Stimulated activated CD8-positive, alpha-beta memory T cell treated with anti-CD3 and anti-CD28 coated beads, Interleukin-15, amount 100 ng/mL, for 24 hours (primary cell): Measurements from ENCODE around the gene TMCO6.
"Not testable (repeated sequence)": the region's sequence is repeated elsewhere in the genome, so short reads cannot be mapped to it uniquely, and the experiment has no call there.

Experiments
- DNase-seq: peaks from one replicate; pipeline ENCODE4 v3.0.0-alpha.2; 2020; ENCODE audit warnings: low read depth

The TMCO6 gene

DNA sequence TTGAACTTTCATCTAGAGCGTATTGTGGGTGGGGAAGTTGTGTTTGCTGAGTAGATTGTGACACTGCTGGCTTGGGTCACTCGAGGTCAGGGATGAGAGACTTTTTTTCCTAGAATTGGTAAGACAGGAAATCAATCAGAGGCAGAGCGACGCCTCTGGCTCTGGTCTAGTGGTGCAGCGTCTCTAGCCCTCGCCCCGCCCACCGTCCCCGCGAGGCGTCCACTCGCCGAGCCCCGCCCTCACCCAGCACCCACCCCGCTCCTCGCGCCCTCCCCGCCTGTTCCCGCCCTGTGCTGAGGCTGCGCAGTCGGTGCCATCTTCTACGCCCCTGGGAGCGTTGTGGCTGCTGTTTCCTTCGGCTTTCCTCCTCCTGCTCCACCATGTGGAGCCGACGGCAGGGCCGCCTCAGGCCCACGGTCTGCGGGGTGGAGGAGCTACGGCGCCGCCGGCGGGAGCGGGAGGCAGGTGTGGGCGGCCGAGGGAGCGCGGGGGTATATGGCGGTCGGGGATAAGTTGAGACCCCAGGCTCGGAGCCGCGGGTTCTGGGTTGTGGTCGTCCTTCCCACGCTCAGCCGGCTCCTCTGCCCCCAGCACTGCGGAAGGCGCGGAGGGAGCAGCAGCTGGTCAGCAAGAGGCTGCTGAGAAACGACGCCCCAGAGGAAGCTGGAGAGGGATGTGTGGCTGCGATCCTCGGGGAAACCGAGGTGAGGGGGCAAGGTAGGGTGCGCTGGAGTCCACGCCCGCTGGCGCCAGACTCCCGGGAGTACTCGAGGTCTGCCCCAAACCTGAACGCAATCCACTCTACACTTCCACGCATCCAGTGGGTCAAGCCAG lies at the start of gene TMCO6:
TMCO6 (plus strand) TSS at position 304 of the 834 bp plus-strand sequence; CDS start at position 381, 77 bp downstream.
- peak; percentile 95 for DNase-seq

DNA sequence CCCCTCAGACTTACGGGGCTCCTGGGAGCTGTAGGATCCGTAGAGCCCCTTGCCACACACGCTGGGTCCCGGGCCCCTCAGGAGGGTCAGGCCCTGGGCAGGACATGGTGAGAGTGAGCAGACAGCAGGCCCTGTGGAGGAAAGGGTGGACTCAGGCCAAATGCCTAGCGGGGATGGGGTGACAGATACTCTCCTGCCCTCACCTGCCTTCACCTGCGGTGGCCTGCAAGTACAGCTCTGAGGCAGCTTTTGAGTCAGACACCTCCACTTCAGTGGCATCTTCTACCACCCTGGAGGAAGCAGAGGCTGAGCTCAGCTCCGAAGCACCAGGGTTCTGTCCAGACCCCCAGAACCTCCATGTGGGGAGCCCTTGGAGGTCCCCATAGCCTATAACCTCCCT lies 48.4 kb upstream of the TMCO6 start:
- DNase-seq: no peak

DNA sequence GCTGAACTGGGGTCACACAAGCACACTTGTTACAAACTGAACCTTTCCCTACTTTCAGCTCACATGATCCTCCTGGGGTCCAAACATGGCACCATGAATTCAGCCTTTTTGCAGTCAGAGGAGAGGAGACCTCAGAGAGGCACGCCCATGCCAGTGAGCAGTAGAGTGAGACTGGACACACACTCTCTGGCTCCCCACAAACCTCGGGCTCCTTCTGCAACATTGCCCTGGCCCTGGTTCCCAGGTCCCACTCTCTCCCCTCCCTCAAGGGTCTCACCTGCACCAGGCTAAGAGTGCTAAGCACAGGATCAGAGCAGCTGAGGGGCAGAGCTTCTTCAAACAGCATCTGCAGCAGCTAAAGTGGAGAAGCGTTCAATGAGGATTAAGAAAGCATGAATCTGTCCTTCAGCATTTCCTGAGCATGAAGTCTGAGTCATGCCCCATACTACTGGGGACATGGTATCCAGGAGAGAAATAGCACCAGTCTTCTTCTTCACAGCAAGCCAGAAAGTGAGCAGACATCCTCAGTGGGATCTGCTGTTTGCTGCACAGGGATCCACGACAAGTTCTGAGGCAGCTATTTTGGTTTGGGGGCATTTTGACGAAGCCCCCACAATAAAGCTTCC lies 47.4 kb upstream of the TMCO6 start:
- no peak for DNase-seq

DNA sequence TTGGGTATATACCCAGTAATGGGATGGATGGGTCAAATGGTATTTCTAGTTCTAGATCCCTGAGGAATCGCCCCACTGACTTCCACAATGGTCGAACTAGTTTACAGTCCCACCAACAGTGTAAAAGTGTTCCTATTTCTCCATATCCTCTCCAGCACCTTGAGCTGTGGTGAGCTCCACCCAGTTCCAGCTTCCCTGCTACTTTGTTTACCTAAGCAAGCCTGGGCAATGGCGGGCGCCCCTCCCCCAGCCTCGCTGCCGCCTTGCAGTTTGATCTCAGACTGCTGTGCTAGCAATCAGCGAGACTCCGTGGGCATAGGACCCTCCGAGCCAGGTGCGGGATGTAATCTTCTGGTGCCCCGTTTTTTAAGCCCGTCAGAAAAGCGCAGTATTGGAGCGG lies 46.2 kb upstream of the TMCO6 start:
- not testable (repeated sequence) for DNase-seq

DNA sequence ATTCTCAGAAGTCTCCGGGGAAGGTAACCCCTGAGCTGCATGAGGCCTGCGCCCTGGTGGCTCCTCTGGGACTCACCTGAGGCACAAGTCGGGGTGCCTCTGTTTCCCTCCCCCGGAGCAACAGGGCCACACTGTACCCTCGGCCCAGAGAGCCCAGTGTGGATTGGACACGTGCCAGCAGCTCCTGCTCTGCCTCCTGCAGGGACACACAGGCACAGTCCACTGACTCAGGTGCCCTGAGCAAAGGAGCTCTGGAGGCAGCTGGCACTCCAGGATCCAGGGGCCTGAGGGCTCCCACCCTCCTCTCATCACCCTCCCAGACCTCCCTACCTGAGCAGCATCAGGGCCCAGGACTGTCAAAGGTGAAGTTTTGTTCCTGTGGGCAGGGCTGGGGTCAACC lies 45.1 kb upstream of the TMCO6 start:
- no peak for DNase-seq

DNA sequence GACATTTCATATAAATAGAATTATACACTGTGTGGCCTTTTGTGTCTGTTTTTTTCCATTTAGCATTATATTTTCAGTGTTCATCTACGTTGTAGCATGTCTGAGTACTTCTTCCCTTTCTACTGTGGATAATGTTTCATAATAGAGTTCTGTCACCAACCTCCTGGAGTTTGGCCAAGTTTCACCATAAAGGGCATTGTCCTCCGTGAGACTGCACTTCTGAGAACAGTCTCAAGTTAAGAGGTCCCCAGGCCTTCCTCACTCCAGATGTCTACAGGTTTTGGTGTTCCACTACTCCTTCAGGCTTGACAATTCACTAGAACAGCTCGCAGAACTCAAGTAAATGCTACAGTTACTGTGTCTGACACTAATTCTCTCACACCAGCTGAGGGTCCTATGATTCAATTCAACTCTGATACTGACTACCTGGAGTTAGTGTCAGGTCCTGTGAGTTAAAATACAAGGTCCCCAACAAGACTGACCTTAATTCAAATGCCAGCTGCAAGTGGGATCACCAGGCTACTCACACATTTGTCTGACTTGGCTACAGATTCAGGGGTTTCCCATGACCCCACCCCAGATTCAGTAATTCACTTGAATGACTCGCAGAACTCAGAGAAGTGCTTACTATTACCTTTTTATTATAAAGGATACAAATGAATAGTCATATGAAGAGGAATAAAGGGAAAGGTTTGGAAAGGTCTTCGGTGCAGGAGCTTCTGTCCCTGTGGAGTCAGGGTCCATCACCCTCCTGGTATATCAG lies 43.5 kb upstream of the TMCO6 start:
- no peak for DNase-seq

DNA sequence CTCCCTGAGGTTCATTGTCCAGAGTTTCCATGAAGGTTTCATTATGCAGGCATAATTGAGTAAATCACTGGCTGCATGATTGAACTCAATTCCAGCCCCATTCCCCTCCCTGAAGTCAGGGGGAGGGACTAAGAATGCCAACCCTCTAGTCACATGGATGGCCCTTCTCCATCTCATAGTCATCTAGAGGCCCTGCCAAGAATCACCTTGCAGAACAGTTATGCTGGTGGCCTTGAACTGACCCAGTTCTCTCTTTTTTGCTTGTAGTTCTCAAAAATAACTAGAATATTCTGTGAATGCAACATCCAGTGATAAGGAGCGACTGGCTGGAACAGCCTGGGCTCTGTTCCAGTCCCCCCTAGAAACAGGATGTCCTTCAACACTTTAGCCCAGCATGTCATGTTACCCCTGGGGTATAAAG lies 42.9 kb upstream of the TMCO6 start:
- no peak for DNase-seq

DNA sequence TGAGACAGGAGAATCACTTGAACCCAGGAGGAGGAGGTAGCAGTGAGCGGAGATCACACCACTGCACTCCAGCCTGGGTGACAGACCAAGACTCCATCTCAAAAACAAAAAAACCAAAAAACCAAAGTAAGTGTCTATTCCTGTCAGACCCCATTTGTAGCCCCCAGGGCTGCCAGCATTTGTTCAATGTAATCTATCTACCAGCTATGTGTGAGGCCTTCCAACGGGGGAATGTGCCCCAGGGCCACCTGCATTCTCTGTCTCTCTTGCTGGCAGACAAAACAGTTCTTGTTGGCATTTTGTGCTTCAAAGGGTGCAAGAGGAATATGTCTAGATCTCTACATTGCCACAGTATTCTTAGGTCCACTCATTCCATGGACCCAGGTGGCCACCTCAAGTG lies 40.4 kb upstream of the TMCO6 start:
- DNase-seq: no peak

DNA sequence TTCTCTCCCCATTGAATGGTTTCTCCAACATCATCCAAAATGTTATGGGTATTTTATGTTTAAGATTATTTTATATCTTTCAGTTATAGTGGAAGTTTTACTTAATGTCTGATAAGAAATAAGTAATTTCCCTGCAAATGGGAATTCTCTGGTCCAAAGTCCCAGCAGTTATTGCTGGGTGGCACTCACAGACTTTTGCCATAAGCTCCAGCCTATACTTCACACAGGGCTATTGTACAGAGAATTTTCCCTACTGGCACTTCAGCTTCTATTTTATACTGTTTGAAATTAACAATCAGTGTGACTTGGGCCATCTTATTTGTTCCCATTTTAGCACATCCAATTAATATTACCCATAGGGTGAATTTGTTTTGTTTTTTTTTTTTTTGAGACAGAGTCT lies 39.2 kb upstream of the TMCO6 start:
- DNase-seq: no peak

DNA sequence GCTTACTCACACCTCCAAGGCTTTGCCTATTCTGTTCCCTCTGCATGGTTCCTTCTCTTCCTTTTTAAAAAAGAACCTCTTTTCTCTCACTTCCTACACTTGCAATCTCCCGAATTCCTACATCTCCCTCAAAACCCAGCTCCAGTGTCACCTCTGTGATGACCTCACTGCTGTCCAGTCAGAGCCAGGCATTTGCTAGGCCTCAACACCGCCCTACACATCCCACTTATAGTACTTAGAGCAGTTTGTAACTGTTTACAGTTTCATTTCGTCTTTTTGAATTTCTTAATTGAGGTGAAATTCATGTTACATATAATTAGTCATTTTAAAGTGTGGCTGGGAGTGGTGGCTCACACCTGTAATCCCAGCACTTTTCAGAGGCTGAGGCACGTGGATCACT lies 37.1 kb upstream of the TMCO6 start:
- no peak for DNase-seq

DNA sequence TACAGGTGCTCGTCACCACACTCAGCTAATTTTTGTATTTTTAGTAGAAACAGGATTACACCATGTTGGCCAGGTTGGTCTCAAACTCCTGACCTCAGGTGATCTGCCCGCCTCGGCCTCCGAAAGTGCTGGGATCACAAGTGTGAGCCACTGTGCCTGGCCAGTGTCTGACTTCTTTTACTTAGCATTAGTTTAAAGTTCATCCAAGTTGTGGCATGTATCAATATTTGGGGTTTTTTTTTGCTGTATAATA lies 35.9 kb upstream of the TMCO6 start:
- DNase-seq: not testable (repeated sequence)

DNA sequence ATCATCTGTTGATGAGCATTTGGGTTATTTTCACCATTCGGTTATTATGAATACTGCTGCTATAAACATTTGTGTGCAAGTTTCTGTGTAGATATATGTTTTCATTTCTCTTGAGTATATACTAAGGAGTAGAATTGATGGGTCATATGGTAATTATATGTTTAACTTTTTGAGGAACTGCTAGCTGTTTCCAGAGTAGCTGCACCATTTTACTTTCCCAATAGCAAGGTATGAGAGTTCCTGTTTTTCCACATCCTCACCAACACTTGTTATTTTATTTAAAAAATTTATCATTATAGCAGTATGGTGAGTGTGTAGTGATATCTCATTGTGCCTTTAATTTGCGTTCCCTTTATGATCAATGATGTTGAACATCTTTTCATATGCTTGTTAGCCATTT lies 35.5 kb upstream of the TMCO6 start:
- DNase-seq: no peak

DNA sequence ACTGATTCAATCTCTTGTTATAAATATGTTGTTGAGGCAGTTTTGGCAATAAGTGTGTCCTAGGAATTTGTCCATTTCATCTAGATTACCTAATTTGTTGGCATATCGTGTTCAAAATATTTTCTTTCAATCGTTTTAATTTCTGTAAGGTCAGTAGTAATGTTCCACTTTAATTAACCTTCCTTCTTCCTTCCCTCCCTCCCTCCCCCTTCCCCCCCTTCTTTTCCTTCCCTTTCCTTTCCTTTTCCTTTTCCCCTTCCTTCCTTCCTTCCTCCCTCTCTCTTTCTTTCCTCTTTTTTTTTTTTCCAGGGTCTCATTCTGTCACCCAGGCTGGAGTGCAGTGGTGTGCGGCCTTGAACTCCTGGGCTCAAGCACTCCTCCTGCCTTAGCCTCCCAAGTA lies 33.4 kb upstream of the TMCO6 start:
- DNase-seq: no peak

DNA sequence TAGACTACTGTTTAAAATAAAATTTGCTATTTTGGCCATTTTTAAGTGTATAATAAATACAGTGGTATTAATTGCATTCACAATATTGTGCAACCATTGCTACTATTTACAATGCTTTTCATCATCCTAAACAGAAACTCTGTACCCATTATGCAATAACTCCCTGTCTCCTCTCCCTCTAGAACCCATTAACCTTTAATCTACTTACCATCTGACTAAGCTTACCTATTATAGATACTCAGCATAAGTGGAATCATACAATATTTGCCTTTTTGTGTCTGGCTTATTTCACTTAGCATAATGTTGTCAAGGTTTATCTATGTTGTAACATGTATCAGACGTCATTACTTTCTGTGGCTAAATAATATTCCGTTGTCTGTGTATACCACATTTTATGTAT lies 32.2 kb upstream of the TMCO6 start:
- DNase-seq: no peak

DNA sequence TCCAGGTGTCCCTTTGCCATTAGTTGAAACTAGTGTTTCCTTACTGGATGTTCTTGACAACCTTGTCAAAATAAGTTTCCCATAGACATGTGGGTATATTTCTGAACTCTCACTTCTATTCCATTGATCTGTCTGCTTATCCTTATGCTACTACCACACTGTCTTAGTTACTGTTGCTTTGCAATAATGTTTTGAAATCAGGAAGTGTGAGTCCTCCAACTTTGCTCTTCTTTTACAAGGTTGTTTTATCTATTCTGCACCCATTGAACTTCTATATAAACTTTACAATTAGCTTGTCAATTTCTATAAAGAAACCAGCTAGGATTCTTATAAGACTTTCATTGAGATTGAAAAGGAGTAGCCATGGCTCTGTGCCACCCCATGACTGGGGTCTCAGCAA lies 30.5 kb upstream of the TMCO6 start:
- no peak for DNase-seq

DNA sequence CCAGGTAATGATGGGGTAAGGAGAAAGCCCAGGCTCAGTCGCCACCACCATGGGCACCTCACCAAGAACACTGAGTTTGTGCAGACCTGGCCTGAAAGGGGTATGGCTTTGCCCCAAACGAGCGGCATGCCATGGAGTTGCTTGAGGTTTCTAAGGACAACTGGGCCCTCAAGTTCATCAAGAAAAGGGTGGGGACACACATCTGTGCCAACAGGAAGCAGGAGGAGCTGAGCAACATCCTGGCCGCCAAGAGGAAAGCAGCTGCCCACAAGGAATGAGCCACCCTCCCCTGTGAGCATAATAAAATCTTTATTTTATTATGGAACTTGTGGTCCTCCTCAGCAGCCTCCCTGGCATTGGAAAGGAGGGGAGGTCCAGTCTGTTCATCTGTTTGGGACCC lies 30.1 kb upstream of the TMCO6 start:
- no peak for DNase-seq

DNA sequence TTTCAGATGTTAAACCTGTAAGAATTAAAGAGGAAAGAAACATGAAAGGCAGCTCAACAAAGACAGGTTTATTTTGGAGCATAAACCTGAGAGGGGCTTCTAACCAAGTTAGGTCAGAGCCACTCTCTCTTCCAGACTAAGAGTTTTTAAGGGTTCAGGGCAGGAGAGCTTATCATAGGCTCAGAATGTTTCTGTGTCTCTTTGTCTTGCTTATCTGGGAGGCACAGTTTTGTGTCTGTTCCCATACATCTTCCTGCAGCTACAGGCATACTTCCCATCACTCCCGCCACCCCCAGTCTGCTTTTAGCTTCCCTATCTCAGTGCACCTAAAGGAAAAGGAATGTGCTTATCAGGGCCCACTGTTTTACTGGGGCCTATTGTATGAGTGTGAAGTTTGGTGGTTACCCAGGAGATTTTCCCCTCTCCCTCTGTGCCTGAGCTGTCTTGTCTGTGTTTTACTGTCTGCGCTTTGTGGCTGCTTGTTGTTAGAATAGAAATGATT lies 28.2 kb upstream of the TMCO6 start:
- no peak for DNase-seq

DNA sequence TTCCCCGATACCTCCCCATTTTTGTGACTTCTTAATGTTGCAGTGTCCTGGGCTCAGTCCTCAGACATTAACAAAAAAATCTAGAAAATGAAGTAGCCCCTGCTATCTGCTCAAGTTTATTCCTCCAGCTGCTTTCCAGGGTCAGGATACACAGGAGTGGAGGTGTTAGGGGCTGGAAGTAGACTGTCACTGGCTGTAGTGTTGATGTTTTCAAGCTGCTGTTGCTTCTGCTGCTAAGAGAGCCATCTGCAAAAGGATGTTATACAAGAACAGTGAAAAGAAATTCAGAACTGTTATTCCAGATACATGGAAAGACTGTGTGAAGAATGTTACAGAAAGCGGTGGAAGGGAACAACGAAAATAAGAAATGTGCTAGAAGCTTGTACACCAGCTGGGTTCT lies 16.9 kb upstream of the TMCO6 start:
- DNase-seq: no peak

DNA sequence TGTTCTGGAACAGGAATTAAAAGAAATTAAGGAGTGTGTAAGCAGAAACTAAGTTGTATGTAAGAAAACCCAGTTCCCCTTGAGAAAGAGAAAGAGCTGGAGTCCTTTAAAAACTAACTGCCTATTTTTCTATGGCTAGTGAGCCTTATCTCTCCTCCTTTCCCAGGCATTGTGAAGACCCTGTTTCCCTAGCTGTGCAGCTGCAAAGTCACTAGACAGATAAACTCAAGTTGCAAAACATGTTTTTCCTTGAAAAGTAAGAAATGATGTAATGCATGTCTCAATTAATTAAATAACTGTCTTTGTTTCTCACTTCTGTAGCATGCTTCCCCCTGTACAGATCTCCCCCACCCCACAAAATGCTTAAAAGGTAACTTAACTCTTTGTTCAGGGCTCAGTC lies 16.2 kb upstream of the TMCO6 start:
- not testable (repeated sequence) for DNase-seq

DNA sequence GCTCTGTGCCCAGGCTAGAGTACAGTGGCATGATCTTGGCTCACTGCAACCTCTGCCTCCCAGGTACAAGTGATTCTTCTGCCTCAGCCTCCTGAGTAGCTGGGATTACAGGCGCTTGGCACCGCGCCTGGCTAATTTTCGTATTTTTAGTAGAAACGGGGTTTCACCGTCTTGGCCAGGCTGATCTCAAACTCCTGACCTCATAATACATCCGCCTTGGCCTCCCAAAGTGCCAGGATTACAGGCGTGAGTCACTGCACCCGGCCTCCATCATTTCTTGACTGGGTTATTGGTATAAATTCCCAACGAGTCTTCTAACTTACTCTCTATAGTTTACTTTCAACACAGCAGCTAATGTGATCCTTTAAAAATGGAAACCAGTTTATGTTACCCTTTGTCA lies 14.4 kb upstream of the TMCO6 start:
- DNase-seq: not testable (repeated sequence)

DNA sequence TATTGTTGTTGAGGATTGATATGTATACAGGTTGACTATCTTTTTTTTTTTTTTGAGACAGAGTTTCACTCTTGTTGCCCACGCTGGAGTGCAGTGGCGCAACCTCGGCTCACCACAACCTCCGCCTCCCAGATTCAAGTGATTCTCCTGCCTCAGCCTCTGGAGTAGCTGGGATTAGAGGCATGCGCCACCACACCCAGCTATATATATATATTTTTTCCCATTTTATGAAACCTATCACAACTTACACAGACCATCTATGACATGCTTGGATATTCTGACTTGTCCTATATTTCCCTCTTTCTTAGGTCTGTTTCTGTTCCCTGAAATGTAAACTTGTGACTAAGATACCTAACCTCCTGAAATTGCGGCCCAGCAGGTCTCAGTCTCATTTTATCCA lies 11.3 kb upstream of the TMCO6 start:
- no peak for DNase-seq

DNA sequence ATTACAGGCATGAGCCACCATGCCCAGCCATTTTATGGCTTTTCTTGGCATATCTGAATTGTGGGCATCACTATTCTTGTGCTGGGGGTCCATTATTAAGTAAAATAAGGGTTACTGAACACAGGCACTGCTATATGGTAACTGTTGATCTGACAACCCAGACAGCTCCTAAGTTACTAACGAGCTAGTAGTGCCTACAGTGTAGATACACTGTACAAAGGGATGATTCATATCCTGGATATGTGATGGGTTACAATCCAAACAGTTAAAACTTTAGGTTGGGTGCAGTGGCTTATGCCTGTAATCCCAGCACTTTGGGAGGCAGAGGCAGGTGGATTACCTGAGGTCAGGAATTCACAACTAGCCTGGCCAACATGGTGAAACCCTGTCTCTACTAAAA lies 10.5 kb upstream of the TMCO6 start:
- no peak for DNase-seq
